ENCODE results near the gene SERP2.
A peak's percentile ranks its signal among the peaks of the same experiment; 100 is the strongest.
"Not testable (repeated sequence)": the region's sequence is repeated elsewhere in the genome, so short reads cannot be mapped to it uniquely, and the experiment has no call there.

SERP2 gene

GRCh38 chr13:44373601-44374347 lies at the start of gene SERP2:
SERP2 (plus strand) TSS chr13:44373824; CDS start chr13:44374026, 202 bp downstream.
- Histone ChIP-seq H3K4me1 (ENCODE audit: control insufficient read depth in 2 of 2, insufficient read depth in 2 of 2, low read length in 2 of 2) (peaks cover 7 to 21% of the 10 kb centered on the region in 2 donors), H3K4me3 (ENCODE audit: low read length in 2 of 2) (peak within 1 kb of the TSS; percentile 63 to 76), H3K27ac (ENCODE audit: low read depth in 2 of 2, low read length in 2 of 2) (peak within 1 kb of the TSS; percentile 6 to 57), H3K36me3 (ENCODE audit: control insufficient read depth in 2 of 2, insufficient read depth in 2 of 2, low read length in 2 of 2) (no peaks in the 10 kb centered on the region), H3K9ac (ENCODE audit: low read depth in 1 of 2, low read length in 2 of 2) (peak within 1 kb of the TSS; percentile 50 to 69), H3K27me3 (ENCODE audit: control insufficient read depth in 2 of 2, insufficient read depth in 2 of 2, low read length in 2 of 2) (no peaks in the 10 kb centered on the region), H3K9me3 (ENCODE audit: control insufficient read depth in 2 of 2, low read length in 2 of 2) (no peaks in the 10 kb centered on the region)

DNA sequence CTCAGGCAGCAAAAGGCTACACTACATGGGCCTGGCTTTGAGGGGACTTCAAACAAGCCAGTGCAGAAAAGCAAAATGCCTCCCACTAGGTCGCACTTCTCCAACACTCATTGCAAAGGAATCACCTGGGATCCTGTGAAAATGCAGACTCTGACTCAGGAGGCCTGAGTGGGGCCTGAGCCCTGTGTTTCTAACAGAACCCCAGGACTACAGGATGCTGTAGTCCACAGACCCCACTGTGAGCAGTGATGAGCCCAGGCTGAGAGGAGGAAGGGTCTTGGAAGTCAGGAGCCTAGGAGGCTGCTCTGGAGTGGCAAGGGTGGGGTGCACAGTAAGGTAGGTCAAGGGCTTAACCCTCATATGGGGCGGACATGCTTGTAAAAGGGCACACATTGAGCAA lies 46.7 kb upstream of the SERP2 start:
- no peaks in the 10 kb centered on the region for H3K4me1 ChIP-seq (ENCODE audit: control insufficient read depth in 2 of 2, insufficient read depth in 2 of 2, low read length in 2 of 2)
- H3K9me3 ChIP-seq (ENCODE audit: control insufficient read depth in 2 of 2, low read length in 2 of 2) = no peaks in the 10 kb centered on the region
- no peaks in the 10 kb centered on the region for H3K36me3 ChIP-seq (ENCODE audit: control insufficient read depth in 2 of 2, insufficient read depth in 2 of 2, low read length in 2 of 2)
- H3K4me3 ChIP-seq (ENCODE audit: low read length in 2 of 2) = no peak overlapping the region
- H3K27ac ChIP-seq (ENCODE audit: low read depth in 2 of 2, low read length in 2 of 2) = no peak overlapping the region
- no peaks in the 10 kb centered on the region for H3K27me3 ChIP-seq (ENCODE audit: control insufficient read depth in 2 of 2, insufficient read depth in 2 of 2, low read length in 2 of 2)
- H3K9ac ChIP-seq (ENCODE audit: low read depth in 1 of 2, low read length in 2 of 2) = no peak overlapping the region

GRCh38 chr13:44329041-44329440 lies 44.6 kb upstream of the SERP2 start:
- H3K4me1 ChIP-seq (ENCODE audit: control insufficient read depth in 2 of 2, insufficient read depth in 2 of 2, low read length in 2 of 2); H3K4me3 ChIP-seq (ENCODE audit: low read length in 2 of 2); H3K9ac ChIP-seq (ENCODE audit: low read depth in 1 of 2, low read length in 2 of 2); H3K27me3 ChIP-seq (ENCODE audit: control insufficient read depth in 2 of 2, insufficient read depth in 2 of 2, low read length in 2 of 2); H3K36me3 ChIP-seq (ENCODE audit: control insufficient read depth in 2 of 2, insufficient read depth in 2 of 2, low read length in 2 of 2); H3K9me3 ChIP-seq (ENCODE audit: control insufficient read depth in 2 of 2, low read length in 2 of 2); H3K27ac ChIP-seq (ENCODE audit: low read depth in 2 of 2, low read length in 2 of 2): not testable (repeated sequence)

DNA sequence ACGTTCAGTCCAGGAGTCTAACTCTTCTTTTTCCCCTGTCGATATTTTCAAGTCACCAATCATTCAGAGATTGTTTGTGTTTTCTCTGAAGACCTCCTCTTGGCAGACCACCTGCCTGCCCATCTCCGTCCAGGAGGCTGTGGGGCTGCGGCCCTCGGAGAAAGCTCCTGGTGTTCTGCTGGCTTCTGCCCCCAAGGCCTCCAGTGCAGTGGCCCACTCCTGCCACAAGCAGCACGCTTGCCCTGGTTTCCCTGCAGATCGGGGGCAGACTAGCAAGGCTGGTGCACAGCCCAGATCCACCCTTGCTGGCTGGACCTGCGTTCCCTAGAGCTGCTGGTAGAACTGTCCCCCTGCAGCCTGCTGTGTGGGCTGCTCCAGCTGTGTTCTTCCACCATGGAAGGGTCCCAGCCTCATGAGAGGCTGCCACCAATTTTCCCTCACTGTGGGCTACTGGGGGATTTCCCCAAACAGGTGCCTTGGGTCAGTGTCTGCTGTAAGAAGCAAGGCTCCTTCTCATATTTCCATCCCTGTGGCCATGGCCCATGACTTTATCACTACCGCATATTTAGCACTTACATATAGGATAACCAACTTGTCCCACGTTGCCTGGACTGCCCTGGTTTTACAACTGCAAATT lies 43.6 kb upstream of the SERP2 start:
- Histone ChIP-seq H3K9me3 (ENCODE audit: control insufficient read depth in 2 of 2, low read length in 2 of 2) (no peaks in the 10 kb centered on the region), H3K4me3 (ENCODE audit: low read length in 2 of 2) (no peak overlapping the region), H3K9ac (ENCODE audit: low read depth in 1 of 2, low read length in 2 of 2) (no peak overlapping the region), H3K4me1 (ENCODE audit: control insufficient read depth in 2 of 2, insufficient read depth in 2 of 2, low read length in 2 of 2) (no peaks in the 10 kb centered on the region), H3K27ac (ENCODE audit: low read depth in 2 of 2, low read length in 2 of 2) (no peak overlapping the region), H3K27me3 (ENCODE audit: control insufficient read depth in 2 of 2, insufficient read depth in 2 of 2, low read length in 2 of 2) (no peaks in the 10 kb centered on the region), H3K36me3 (ENCODE audit: control insufficient read depth in 2 of 2, insufficient read depth in 2 of 2, low read length in 2 of 2) (no peaks in the 10 kb centered on the region)

- H3K9ac ChIP-seq (ENCODE audit: low read depth in 1 of 2, low read length in 2 of 2) = no peak overlapping the region
- H3K36me3 ChIP-seq (ENCODE audit: control insufficient read depth in 2 of 2, insufficient read depth in 2 of 2, low read length in 2 of 2) = no peaks in the 10 kb centered on the region
- no peaks in the 10 kb centered on the region for H3K9me3 ChIP-seq (ENCODE audit: control insufficient read depth in 2 of 2, low read length in 2 of 2)
- H3K27me3 ChIP-seq (ENCODE audit: control insufficient read depth in 2 of 2, insufficient read depth in 2 of 2, low read length in 2 of 2) = no peaks in the 10 kb centered on the region
- H3K27ac ChIP-seq (ENCODE audit: low read depth in 2 of 2, low read length in 2 of 2) = peak overlapping the region in 1 of 2 donors; percentile 19
- H3K4me1 ChIP-seq (ENCODE audit: control insufficient read depth in 2 of 2, insufficient read depth in 2 of 2, low read length in 2 of 2) = no peaks in the 10 kb centered on the region
- H3K4me3 ChIP-seq (ENCODE audit: low read length in 2 of 2) = no peak overlapping the region
Measured at GRCh38 chr13:44331446-44331845, 42.2 kb upstream of the SERP2 start.

DNA sequence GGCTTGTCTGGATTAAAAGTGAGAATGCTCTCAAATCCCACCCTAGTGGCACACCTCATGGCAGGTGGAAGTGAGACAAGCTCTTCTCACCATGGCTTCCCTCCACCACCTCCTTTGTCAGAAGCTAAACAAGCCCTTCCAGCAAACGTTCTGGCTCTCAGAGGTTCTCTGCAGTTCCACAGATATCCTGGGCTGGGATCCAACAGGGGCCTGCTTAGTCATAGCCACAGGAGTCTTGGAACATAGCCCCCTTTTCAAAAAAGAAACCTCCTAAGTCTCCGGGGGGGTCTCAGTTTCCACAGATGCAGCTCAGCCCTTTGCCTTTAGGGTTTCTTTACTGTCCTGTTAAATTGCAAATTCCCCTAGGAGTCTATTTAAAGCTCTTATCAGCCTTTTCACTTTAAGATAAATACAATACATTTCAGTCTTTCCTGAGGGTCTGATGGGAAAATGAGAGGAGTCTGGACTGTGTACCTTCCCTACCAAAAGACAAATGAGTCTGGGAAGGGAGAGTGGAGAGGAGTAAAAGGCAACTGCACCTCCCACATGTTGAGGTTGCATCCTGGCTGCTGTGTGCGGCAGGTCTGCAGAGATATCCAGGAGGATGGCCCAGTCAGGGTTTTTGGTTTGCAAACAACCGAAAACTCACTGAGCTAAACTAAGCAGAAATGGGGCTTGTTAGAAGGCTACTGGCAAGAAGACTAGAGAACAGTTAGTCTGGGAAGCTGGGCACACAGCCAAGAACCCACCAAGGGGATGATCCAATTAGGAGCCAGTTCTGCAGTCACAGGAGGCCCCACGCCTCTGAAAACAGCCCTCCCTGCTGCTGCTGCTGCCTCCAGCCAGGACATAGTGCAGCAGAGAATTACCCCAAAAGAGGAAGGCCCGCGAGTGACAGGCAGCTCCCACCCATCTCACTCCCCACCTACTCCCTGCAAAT lies 41.4 kb upstream of the SERP2 start:
- Histone ChIP-seq H3K27ac (ENCODE audit: low read depth in 2 of 2, low read length in 2 of 2) (peak overlapping the region; percentile 3 to 19), H3K4me1 (ENCODE audit: control insufficient read depth in 2 of 2, insufficient read depth in 2 of 2, low read length in 2 of 2) (no peaks in the 10 kb centered on the region), H3K36me3 (ENCODE audit: control insufficient read depth in 2 of 2, insufficient read depth in 2 of 2, low read length in 2 of 2) (no peaks in the 10 kb centered on the region), H3K4me3 (ENCODE audit: low read length in 2 of 2) (no peak overlapping the region), H3K9me3 (ENCODE audit: control insufficient read depth in 2 of 2, low read length in 2 of 2) (no peaks in the 10 kb centered on the region), H3K9ac (ENCODE audit: low read depth in 1 of 2, low read length in 2 of 2) (no peak overlapping the region), H3K27me3 (ENCODE audit: control insufficient read depth in 2 of 2, insufficient read depth in 2 of 2, low read length in 2 of 2) (no peaks in the 10 kb centered on the region)

DNA sequence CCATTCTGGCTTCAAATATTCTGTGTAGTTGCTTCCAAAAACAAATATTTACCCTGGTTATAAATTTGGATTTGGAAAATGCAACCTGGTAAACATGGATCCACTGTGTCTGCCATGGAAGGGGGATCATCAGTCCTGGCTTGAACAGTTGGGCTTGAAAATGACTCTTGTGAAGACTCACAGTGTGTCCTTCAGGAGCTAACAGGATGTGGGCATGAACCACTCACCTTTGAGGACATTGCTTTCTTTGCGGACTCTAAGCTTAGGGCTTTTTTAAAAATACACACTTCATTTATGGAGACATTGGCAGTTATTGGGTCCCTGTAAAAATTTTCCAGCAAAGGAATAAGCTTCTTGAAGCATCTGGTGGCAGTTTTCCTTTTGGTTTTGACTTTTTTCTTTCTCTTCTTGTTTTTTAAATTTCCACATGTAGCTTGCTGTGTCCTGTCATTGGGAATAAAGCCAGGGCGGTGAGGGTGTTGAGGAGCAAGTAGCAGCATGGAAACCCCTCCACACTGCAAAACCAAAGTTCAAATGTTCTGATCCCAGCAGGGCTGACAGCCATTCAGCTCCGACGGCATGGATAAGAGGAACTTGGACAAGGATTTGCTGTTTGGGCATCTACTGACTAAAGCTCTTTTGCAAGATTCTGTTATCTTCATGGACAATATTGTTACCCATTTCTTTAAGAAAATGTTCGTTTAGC lies 39.5 kb upstream of the SERP2 start:
- Histone ChIP-seq H3K27me3 (ENCODE audit: control insufficient read depth in 2 of 2, insufficient read depth in 2 of 2, low read length in 2 of 2) (no peaks in the 10 kb centered on the region), H3K4me3 (ENCODE audit: low read length in 2 of 2) (no peak overlapping the region), H3K9me3 (ENCODE audit: control insufficient read depth in 2 of 2, low read length in 2 of 2) (no peaks in the 10 kb centered on the region), H3K36me3 (ENCODE audit: control insufficient read depth in 2 of 2, insufficient read depth in 2 of 2, low read length in 2 of 2) (no peaks in the 10 kb centered on the region), H3K4me1 (ENCODE audit: control insufficient read depth in 2 of 2, insufficient read depth in 2 of 2, low read length in 2 of 2) (no peaks in the 10 kb centered on the region), H3K9ac (ENCODE audit: low read depth in 1 of 2, low read length in 2 of 2) (no peak overlapping the region), H3K27ac (ENCODE audit: low read depth in 2 of 2, low read length in 2 of 2) (no peak overlapping the region)

- H3K36me3 ChIP-seq (ENCODE audit: control insufficient read depth in 2 of 2, insufficient read depth in 2 of 2, low read length in 2 of 2) = no peaks in the 10 kb centered on the region
- H3K9me3 ChIP-seq (ENCODE audit: control insufficient read depth in 2 of 2, low read length in 2 of 2) = no peaks in the 10 kb centered on the region
- no peak overlapping the region for H3K9ac ChIP-seq (ENCODE audit: low read depth in 1 of 2, low read length in 2 of 2)
- H3K27me3 ChIP-seq (ENCODE audit: control insufficient read depth in 2 of 2, insufficient read depth in 2 of 2, low read length in 2 of 2) = no peaks in the 10 kb centered on the region
- H3K4me3 ChIP-seq (ENCODE audit: low read length in 2 of 2) = no peak overlapping the region
- no peak overlapping the region for H3K27ac ChIP-seq (ENCODE audit: low read depth in 2 of 2, low read length in 2 of 2)
- H3K4me1 ChIP-seq (ENCODE audit: control insufficient read depth in 2 of 2, insufficient read depth in 2 of 2, low read length in 2 of 2) = no peaks in the 10 kb centered on the region
Measured at GRCh38 chr13:44334751-44335150, 38.9 kb upstream of the SERP2 start.

DNA sequence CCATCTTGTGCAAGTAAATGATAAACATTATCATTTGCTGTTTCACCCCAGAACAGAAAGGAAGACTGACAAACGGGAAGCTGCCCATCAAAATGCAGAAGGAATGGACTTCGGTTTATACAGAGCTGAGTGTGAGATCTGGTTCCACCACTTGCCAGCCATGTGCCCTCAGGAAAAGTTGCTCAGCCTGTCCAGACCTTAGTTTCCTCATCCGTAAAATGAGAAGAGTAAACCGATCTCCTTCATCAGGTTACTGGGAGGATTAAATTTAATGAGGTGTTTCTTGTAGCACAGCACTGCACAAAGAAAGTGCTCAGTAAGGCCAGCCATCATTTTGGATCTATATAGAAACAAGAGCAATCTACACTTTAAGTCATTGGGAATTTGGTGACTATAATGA lies 36.7 kb upstream of the SERP2 start:
- Histone ChIP-seq H3K9me3 (ENCODE audit: control insufficient read depth in 2 of 2, low read length in 2 of 2) (no peaks in the 10 kb centered on the region), H3K27me3 (ENCODE audit: control insufficient read depth in 2 of 2, insufficient read depth in 2 of 2, low read length in 2 of 2) (no peaks in the 10 kb centered on the region), H3K27ac (ENCODE audit: low read depth in 2 of 2, low read length in 2 of 2) (no peak overlapping the region), H3K36me3 (ENCODE audit: control insufficient read depth in 2 of 2, insufficient read depth in 2 of 2, low read length in 2 of 2) (no peaks in the 10 kb centered on the region), H3K4me1 (ENCODE audit: control insufficient read depth in 2 of 2, insufficient read depth in 2 of 2, low read length in 2 of 2) (no peaks in the 10 kb centered on the region), H3K9ac (ENCODE audit: low read depth in 1 of 2, low read length in 2 of 2) (no peak overlapping the region), H3K4me3 (ENCODE audit: low read length in 2 of 2) (no peak overlapping the region)

All from mucosa of rectum (tissue), 2 donors.